Iris pigment epithelial cell (primary cell): ENCODE data around the gene IKZF2.

Source experiments
- DNase-seq: peaks from one replicate; pipeline ENCODE4 v3.0.0-alpha.2; 2011; ENCODE audit warnings: low read depth

Gene IKZF2

GRCh38 chr2:213101692-213102460, 49.5 kb downstream of the IKZF2 start:
- DNase-seq: no peak

- DNase-seq: no peak
These were observed 50.3 kb downstream of the IKZF2 start for GRCh38 chr2:213101109-213101508.

- DNase-seq: no peak
These were observed 52.8 kb downstream of the IKZF2 start for GRCh38 chr2:213098612-213099011.

GRCh38 chr2:213091765-213092164, 59.6 kb downstream of the IKZF2 start:
- no peak for DNase-seq

GRCh38 chr2:213090772-213091171, 60.6 kb downstream of the IKZF2 start:
- no peak for DNase-seq

- peak; percentile 47 for DNase-seq
These were observed 62.0 kb downstream of the IKZF2 start for GRCh38 chr2:213089438-213089837.

- no peak for DNase-seq
These were observed 64.4 kb downstream of the IKZF2 start for GRCh38 chr2:213087040-213087439.

- peak; percentile 16 for DNase-seq
These were observed 64.8 kb downstream of the IKZF2 start for GRCh38 chr2:213086571-213086970.

GRCh38 chr2:213086050-213086449, 65.4 kb downstream of the IKZF2 start:
- no peak for DNase-seq

- no peak for DNase-seq
These were observed 65.9 kb downstream of the IKZF2 start for GRCh38 chr2:213085538-213085937.

GRCh38 chr2:213084261-213084660, 67.2 kb downstream of the IKZF2 start:
- no peak for DNase-seq

- no peak for DNase-seq
These were observed 70.3 kb downstream of the IKZF2 start for GRCh38 chr2:213080969-213081617.

- DNase-seq: no peak
These were observed 71.7 kb downstream of the IKZF2 start for GRCh38 chr2:213079756-213080155.

GRCh38 chr2:213078686-213079085, 72.7 kb downstream of the IKZF2 start:
- DNase-seq: no peak

- DNase-seq: peak; percentile 31
These were observed 81.9 kb downstream of the IKZF2 start for GRCh38 chr2:213069531-213069930.

- no peak for DNase-seq
These were observed 82.6 kb downstream of the IKZF2 start for GRCh38 chr2:213068676-213069359.

GRCh38 chr2:213067888-213068287, 83.5 kb downstream of the IKZF2 start:
- peak; percentile 30 for DNase-seq

- DNase-seq: no peak
These were observed 85.0 kb downstream of the IKZF2 start for GRCh38 chr2:213066443-213066743.

GRCh38 chr2:213065583-213066442, 85.6 kb downstream of the IKZF2 start:
- peak; percentile 82 for DNase-seq

GRCh38 chr2:213064099-213064498, 87.3 kb downstream of the IKZF2 start:
- DNase-seq: no peak

- DNase-seq: no peak
These were observed 93.4 kb downstream of the IKZF2 start for GRCh38 chr2:213057977-213058376.

- no peak for DNase-seq
These were observed 105.0 kb downstream of the IKZF2 start for GRCh38 chr2:213046431-213046830.
